ENCODE measurements around the gene TLNRD1.

Gene TLNRD1

GRCh38 chr15:81002331-81003096, 1.8 kb downstream of the TLNRD1 start:
- no peak for DNase-seq

- no peak for DNase-seq
These were observed 2.3 kb downstream of the TLNRD1 start for GRCh38 chr15:81003097-81003350.

- DNase-seq, result no peak
These were observed 5.4 kb downstream of the TLNRD1 start for GRCh38 chr15:81006124-81006523.

GRCh38 chr15:81007428-81008064, 6.8 kb downstream of the TLNRD1 start:
- DNase-seq, result no peak

- DNase-seq, result no peak
These were observed 7.6 kb downstream of the TLNRD1 start for GRCh38 chr15:81008312-81008711.

- DNase-seq, result no peak
These were observed 9.4 kb downstream of the TLNRD1 start for GRCh38 chr15:81010086-81010485.

- DNase-seq, result no peak
These were observed 10.9 kb downstream of the TLNRD1 start for GRCh38 chr15:81011593-81011992.

- no peak for DNase-seq
These were observed 11.9 kb downstream of the TLNRD1 start for GRCh38 chr15:81012588-81012987.

GRCh38 chr15:81013396-81013929, 12.7 kb downstream of the TLNRD1 start:
- no peak for DNase-seq

GRCh38 chr15:81014446-81015093, 13.8 kb downstream of the TLNRD1 start:
- no peak for DNase-seq

GRCh38 chr15:81015621-81016488, 15.1 kb downstream of the TLNRD1 start:
- DNase-seq, result no peak

- DNase-seq, result no peak
These were observed 15.9 kb downstream of the TLNRD1 start for GRCh38 chr15:81016489-81017068.

- DNase-seq, result no peak
These were observed 17.5 kb downstream of the TLNRD1 start for GRCh38 chr15:81018197-81018596.

GRCh38 chr15:81021321-81021720, 20.6 kb downstream of the TLNRD1 start:
- no peak for DNase-seq

- DNase-seq, result no peak
These were observed 23.0 kb downstream of the TLNRD1 start for GRCh38 chr15:81023483-81024264.

- DNase-seq, result no peak
These were observed 23.6 kb downstream of the TLNRD1 start for GRCh38 chr15:81024265-81024872.

- no peak for DNase-seq
These were observed 24.2 kb downstream of the TLNRD1 start for GRCh38 chr15:81024936-81025335.

GRCh38 chr15:81025721-81026370, 25.1 kb downstream of the TLNRD1 start:
- DNase-seq, result no peak

- no peak for DNase-seq
These were observed 26.3 kb downstream of the TLNRD1 start for GRCh38 chr15:81026836-81027599.

All from NCI-H1092 (cell line).